HL-60 (cell line): ENCODE results near the gene PLEKHG5.

Experiments used
- DNase-seq, 2 experiments: peaks; one replicate each; pipeline ENCODE4 v3.0.0-alpha.2; 2010 to 2020; ENCODE audit warnings: low read depth in 1 of 2, low spot score in 1 of 2
- H3K27ac ChIP-seq: fragments of 250-450 bp; sonication (Bioruptor Pico); replicated peaks from 2 replicates; pipeline ENCODE4 v1.5.1; 2020; ENCODE audit warnings: mild to moderate bottlenecking, moderate library complexity
- H3K27me3 ChIP-seq: fragments of 250-450 bp; sonication (Bioruptor Pico); 2 replicates; pipeline ENCODE4 v1.5.1; 2021; ENCODE audit warnings: mild to moderate bottlenecking, moderate library complexity; ENCODE audit not compliant: insufficient read depth, poor library complexity, severe bottlenecking
- H3K4me3 ChIP-seq: replicated peaks from 2 replicates; pipeline ENCODE4 v1.5.1; 2011; ENCODE audit warnings: mild to moderate bottlenecking, control low read depth, low read length; ENCODE audit not compliant: insufficient read depth
- GABPA ChIP-seq: IDR thresholded peaks from 2 replicates; pipeline ENCODE4 v1.6.1; 2012; ENCODE audit warnings: low read depth
- POLR2AphosphoS5 ChIP-seq: IDR thresholded peaks from 2 replicates; pipeline ENCODE4 v1.6.1; 2012; ENCODE audit warnings: low read depth
- SPI1 ChIP-seq: IDR thresholded peaks from 2 replicates; pipeline ENCODE4 v1.6.1; 2012; ENCODE audit warnings: low read depth, mild to moderate bottlenecking, borderline replicate concordance
- TF ChIP-seq, protein P1 (sequence below): IDR thresholded peaks from 2 replicates; pipeline ENCODE4 v1.6.1; 2012; ENCODE audit warnings: low read depth; ENCODE audit not compliant: insufficient replicate concordance
- TF ChIP-seq, protein P2 (sequence below): IDR thresholded peaks from one replicate; pipeline ENCODE4 v1.5.1; 2011; ENCODE audit warnings: low read length, control low read depth, inconsistent platforms; ENCODE audit not compliant: insufficient read depth

PLEKHG5 gene

DNA sequence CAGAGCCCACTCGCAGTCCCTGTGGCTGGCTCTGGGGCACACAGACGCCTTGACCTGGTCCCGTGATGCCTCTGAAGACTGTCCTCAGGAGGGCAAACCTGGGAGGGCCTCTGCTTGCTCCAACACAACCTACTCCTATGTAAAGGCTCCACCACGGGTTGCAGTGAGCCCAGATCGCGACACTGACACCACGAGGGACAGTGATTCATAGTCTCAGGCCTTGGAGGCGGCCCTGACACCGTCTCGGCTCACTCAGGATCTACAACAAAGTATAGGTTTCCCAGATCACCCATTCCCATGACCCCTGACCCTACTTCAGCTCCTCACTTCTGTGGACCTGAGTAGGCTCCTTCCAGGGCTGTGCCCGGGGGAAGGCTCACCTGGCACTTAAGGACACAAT, 34.8 kb upstream of the PLEKHG5 start:
- H3K27me3 ChIP-seq: no peaks in the 10 kb centered on the region
- no peak overlapping the region for H3K4me3 ChIP-seq
- no peak overlapping the region for H3K27ac ChIP-seq
- no peak for DNase-seq
- TF ChIP-seq, protein P1, sequence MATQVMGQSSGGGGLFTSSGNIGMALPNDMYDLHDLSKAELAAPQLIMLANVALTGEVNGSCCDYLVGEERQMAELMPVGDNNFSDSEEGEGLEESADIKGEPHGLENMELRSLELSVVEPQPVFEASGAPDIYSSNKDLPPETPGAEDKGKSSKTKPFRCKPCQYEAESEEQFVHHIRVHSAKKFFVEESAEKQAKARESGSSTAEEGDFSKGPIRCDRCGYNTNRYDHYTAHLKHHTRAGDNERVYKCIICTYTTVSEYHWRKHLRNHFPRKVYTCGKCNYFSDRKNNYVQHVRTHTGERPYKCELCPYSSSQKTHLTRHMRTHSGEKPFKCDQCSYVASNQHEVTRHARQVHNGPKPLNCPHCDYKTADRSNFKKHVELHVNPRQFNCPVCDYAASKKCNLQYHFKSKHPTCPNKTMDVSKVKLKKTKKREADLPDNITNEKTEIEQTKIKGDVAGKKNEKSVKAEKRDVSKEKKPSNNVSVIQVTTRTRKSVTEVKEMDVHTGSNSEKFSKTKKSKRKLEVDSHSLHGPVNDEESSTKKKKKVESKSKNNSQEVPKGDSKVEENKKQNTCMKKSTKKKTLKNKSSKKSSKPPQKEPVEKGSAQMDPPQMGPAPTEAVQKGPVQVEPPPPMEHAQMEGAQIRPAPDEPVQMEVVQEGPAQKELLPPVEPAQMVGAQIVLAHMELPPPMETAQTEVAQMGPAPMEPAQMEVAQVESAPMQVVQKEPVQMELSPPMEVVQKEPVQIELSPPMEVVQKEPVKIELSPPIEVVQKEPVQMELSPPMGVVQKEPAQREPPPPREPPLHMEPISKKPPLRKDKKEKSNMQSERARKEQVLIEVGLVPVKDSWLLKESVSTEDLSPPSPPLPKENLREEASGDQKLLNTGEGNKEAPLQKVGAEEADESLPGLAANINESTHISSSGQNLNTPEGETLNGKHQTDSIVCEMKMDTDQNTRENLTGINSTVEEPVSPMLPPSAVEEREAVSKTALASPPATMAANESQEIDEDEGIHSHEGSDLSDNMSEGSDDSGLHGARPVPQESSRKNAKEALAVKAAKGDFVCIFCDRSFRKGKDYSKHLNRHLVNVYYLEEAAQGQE: no peak
- no peak for TF ChIP-seq POLR2AphosphoS5
- no peak for TF ChIP-seq GABPA
- TF ChIP-seq, protein P2, sequence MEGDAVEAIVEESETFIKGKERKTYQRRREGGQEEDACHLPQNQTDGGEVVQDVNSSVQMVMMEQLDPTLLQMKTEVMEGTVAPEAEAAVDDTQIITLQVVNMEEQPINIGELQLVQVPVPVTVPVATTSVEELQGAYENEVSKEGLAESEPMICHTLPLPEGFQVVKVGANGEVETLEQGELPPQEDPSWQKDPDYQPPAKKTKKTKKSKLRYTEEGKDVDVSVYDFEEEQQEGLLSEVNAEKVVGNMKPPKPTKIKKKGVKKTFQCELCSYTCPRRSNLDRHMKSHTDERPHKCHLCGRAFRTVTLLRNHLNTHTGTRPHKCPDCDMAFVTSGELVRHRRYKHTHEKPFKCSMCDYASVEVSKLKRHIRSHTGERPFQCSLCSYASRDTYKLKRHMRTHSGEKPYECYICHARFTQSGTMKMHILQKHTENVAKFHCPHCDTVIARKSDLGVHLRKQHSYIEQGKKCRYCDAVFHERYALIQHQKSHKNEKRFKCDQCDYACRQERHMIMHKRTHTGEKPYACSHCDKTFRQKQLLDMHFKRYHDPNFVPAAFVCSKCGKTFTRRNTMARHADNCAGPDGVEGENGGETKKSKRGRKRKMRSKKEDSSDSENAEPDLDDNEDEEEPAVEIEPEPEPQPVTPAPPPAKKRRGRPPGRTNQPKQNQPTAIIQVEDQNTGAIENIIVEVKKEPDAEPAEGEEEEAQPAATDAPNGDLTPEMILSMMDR: no peak
- TF ChIP-seq SPI1: no peak

DNA sequence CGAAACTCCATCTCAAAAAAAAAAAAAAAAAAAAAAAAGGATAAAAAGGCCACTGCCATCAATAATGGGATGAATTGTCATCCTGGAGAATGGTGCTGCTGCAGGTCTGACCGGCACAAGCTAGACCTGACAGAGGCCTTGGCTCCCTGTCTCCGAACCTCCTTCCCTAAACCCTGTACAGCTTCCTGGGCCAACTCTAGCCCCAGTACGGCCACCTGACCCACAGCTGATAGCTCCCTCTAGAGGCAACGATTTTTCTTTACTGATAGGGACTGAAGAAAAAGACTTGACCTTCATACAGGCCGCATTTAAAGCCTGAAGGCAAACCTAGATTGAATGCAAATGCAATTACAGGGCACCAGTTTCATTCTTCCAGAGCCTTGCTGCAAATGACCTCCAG, 32.1 kb upstream of the PLEKHG5 start:
- Histone ChIP-seq H3K27me3 (no peaks in the 10 kb centered on the region), H3K4me3 (no peak overlapping the region), H3K27ac (no peak overlapping the region)
- peak in 1 of 2 experiments; percentile 29 for DNase-seq
- TF ChIP-seq, protein P1: no peak
- TF ChIP-seq, protein P2: peak; percentile 25
- no peak for TF ChIP-seq SPI1

DNA sequence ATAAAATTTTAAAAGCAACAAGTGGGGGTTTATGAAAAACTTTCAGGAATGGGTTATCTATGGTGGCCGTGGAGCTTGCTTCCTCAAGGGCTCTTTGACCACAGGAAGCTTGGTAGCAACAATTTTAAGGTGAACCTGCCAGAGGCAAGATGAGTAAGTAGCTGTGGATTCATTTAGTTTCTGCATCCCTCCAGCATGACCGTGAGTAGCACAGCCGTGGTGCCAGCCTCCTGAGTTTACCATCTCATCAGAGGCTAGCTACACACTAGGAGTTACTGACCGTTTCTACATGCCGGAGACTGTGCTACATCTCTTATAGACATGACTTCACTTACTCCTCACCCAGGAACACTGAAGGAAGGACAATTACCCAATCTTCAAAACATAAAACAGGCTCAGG, 30.1 kb upstream of the PLEKHG5 start:
- DNase-seq: no peak
- no peak overlapping the region for H3K27ac ChIP-seq
- no peak overlapping the region for H3K4me3 ChIP-seq
- H3K27me3 ChIP-seq: no peaks in the 10 kb centered on the region
- TF ChIP-seq POLR2AphosphoS5 (no peak), GABPA (no peak), SPI1 (no peak)
- TF ChIP-seq, protein P1: no peak
- TF ChIP-seq, protein P2: no peak
